ENCODE measurements around the gene TMEM52B.

DNA sequence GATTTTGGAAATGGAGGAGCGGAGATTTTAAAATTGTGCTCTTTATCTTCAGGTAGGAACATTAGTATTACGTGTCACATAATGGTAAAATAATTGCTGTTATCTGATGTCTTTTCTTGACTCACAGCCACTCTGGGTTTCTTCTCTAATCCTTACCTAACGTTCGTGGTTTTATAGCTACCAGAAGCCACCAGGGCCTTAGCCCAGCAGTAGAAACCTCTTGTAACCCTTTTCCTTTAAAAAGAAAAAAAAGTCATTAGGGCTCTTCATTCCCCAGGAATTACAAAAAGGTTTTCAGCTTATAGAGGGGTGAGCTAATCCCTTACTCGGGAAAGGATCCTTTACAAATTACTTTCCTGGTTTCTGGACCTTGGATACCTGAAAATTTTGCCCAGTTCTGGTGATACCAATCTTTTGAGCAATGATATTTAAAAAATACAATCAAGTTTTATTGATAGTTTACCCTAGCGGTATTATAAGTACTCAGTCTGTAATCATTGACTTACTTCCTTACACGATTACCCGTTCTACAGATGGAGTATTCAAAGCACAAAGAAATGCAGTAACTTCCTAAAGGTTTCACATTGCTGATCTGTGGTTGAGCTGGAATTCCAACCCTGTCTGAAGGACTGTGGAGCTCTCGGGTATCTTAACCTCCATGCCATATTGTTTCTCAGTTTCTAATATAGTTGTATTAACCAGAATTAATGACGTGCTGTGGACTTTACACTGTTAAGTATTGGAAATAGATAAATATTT lies 35.5 kb downstream of the TMEM52B start:
- TF ChIP-seq POLR2A (conservative IDR thresholded peaks at IDR 0.05) = no peak
- TF ChIP-seq, protein P1, sequence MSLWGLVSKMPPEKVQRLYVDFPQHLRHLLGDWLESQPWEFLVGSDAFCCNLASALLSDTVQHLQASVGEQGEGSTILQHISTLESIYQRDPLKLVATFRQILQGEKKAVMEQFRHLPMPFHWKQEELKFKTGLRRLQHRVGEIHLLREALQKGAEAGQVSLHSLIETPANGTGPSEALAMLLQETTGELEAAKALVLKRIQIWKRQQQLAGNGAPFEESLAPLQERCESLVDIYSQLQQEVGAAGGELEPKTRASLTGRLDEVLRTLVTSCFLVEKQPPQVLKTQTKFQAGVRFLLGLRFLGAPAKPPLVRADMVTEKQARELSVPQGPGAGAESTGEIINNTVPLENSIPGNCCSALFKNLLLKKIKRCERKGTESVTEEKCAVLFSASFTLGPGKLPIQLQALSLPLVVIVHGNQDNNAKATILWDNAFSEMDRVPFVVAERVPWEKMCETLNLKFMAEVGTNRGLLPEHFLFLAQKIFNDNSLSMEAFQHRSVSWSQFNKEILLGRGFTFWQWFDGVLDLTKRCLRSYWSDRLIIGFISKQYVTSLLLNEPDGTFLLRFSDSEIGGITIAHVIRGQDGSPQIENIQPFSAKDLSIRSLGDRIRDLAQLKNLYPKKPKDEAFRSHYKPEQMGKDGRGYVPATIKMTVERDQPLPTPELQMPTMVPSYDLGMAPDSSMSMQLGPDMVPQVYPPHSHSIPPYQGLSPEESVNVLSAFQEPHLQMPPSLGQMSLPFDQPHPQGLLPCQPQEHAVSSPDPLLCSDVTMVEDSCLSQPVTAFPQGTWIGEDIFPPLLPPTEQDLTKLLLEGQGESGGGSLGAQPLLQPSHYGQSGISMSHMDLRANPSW (CRISPR knock-in tag; IDR thresholded peaks at IDR 0.05) = no peak
- TF ChIP-seq ELF2 (CRISPR knock-in tag; IDR thresholded peaks at IDR 0.05) = no peak
- no peak for TF ChIP-seq EP300 (IDR thresholded peaks at IDR 0.05; ENCODE audit: low read length)
- TF ChIP-seq ETV6 (IDR thresholded peaks at IDR 0.05; ENCODE audit: borderline replicate concordance in 1 of 2, low read depth in 2 of 2, low read length in 1 of 2) = no peak
- TF ChIP-seq ETV6 (CRISPR knock-in tag; IDR thresholded peaks at IDR 0.05; ENCODE audit: borderline replicate concordance) = no peak
- TF ChIP-seq, protein P2, sequence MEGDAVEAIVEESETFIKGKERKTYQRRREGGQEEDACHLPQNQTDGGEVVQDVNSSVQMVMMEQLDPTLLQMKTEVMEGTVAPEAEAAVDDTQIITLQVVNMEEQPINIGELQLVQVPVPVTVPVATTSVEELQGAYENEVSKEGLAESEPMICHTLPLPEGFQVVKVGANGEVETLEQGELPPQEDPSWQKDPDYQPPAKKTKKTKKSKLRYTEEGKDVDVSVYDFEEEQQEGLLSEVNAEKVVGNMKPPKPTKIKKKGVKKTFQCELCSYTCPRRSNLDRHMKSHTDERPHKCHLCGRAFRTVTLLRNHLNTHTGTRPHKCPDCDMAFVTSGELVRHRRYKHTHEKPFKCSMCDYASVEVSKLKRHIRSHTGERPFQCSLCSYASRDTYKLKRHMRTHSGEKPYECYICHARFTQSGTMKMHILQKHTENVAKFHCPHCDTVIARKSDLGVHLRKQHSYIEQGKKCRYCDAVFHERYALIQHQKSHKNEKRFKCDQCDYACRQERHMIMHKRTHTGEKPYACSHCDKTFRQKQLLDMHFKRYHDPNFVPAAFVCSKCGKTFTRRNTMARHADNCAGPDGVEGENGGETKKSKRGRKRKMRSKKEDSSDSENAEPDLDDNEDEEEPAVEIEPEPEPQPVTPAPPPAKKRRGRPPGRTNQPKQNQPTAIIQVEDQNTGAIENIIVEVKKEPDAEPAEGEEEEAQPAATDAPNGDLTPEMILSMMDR (IDR thresholded peaks at IDR 0.05 in 2 of 3, conservative IDR thresholded peaks at IDR 0.05 in 1 of 3; ENCODE audit: insufficient read depth in 2 of 3, low read depth in 1 of 3, low read length in 3 of 3) = no peak
- no peak for TF ChIP-seq RB1 (IDR thresholded peaks at IDR 0.05; ENCODE audit: low read depth)
- TF ChIP-seq ZFPM2 (CRISPR knock-in tag; IDR thresholded peaks at IDR 0.05) = no peak
- TF ChIP-seq, protein P3, sequence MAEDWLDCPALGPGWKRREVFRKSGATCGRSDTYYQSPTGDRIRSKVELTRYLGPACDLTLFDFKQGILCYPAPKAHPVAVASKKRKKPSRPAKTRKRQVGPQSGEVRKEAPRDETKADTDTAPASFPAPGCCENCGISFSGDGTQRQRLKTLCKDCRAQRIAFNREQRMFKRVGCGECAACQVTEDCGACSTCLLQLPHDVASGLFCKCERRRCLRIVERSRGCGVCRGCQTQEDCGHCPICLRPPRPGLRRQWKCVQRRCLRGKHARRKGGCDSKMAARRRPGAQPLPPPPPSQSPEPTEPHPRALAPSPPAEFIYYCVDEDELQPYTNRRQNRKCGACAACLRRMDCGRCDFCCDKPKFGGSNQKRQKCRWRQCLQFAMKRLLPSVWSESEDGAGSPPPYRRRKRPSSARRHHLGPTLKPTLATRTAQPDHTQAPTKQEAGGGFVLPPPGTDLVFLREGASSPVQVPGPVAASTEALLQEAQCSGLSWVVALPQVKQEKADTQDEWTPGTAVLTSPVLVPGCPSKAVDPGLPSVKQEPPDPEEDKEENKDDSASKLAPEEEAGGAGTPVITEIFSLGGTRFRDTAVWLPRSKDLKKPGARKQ (CRISPR knock-in tag; IDR thresholded peaks at IDR 0.05) = no peak
- TF ChIP-seq SIN3A (IDR thresholded peaks at IDR 0.05; ENCODE audit: borderline replicate concordance in 2 of 2, control insufficient read depth in 1 of 2, low read depth in 2 of 2, low read length in 2 of 2) = no peak
- TF ChIP-seq ZNF217 (CRISPR knock-in tag; IDR thresholded peaks at IDR 0.05) = no peak
- no peak for TF ChIP-seq IRF2 (CRISPR knock-in tag; IDR thresholded peaks at IDR 0.05)
- TF ChIP-seq MTF1 (CRISPR knock-in tag; IDR thresholded peaks at IDR 0.05; ENCODE audit: borderline replicate concordance) = no peak

Measured in K562 (cell line).